RPMI7951 (cell line): ENCODE results near the gene ZNF598. TPM values are rescaled to one million over a fixed set of nuclear protein-coding genes. Genes with fewer than 3 reads are reported as not detected.

ENCODE experiments used
- DNase-seq: peaks from one replicate; pipeline ENCODE4 v3.0.0-alpha.2; 2012; ENCODE audit warnings: low read depth
- total RNA-seq: library from RNA; depleted of rRNA; stranded (reverse); fragments of >200 nt; shearing (Covaris generic); gene quantifications from 2 replicates; pipeline ENCODE4 v1.2.3, GENCODE V29; 2014

The ZNF598 gene
- total RNA-seq, 1 experiment from 2014 or later: 9.7 TPM

DNA sequence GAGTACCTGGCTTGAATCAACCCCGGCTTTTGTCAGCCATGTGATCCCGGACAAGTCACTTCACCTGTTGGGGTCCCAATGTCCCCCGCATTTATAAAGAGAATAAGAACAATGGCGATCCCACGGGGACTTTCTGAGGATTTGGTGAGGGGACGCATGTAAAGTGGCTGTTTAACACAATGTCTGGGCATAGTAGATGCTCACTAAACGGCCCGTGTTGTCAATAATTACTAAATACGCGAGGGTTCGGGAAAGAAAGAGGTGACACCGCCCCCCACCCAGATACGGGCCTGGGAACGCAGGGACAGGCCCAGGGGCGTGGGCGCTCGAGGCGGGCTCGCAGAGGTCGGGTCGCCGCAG lies 18.1 kb downstream of the ZNF598 start:
- no peak for DNase-seq

DNA sequence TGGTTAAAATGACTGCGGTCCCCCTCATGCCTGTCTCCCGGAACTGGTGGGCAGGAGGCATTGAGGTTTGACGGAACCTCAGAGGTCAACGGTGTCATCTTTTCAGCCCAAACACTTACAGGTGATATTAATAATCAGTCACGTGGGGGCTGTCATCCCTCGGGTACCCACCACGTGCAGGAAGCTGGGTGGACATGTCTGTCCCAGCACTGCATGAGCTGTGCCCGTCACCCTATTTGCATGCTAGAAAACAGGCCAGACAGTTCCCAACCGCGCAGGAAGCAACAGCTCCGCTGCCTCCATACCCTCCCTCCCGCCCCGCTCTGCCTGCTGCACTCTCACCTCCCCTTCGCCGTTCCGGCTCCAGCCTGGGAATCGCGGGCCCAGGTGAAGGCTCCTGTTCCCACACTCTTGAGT lies 18.5 kb downstream of the ZNF598 start:
- no peak for DNase-seq

DNA sequence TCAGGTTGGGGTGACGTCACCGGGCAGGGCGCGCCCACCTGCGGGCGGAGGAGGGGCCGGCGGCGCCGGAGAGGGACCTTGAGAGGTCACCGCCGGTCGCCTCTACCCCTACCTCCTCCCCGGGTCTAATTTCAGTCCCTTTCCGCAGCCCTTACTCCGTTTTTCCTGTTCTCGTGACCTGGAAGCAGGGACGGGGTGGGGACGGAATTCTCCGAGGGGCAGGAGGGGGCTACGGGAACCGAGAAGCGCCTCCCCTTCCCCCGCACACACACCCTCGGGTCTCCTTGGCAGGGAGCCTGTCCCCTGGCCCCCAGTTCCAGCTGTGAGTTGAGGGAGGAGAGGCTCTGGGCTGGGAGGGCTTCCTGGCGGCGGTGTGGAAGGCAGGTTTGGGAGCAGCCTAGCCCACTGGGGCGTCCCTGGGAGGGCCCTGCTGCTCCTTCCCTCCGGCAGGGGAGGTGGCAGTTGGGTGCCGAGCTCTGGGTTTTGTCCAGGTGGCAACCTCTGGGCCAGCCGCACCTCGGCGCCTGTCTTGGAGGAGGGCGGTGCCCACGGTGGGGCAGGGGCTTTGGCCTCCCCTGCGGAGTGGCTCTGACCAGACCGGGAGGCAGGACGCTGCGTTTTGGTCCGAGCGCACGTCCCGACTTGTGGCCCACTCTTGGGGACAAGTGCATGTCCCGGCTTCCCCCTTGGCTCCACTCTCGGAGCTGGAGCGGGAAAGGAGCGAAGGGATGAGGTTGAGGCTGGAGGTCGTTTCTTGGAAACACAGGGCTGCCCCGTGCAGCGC lies 19.1 kb downstream of the ZNF598 start:
- DNase-seq: no peak

DNA sequence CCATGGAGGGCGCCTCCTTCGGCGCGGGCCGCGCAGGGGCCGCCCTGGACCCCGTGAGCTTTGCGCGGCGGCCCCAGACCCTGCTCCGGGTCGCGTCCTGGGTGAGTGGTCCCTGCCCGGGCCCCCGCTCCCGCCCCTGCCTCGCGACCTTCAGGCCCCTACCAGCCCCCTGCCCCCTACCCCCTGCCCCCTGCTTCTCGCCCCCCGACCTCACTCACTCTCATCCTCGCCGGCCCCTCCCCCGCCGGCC lies 19.6 kb downstream of the ZNF598 start:
- DNase-seq: no peak

DNA sequence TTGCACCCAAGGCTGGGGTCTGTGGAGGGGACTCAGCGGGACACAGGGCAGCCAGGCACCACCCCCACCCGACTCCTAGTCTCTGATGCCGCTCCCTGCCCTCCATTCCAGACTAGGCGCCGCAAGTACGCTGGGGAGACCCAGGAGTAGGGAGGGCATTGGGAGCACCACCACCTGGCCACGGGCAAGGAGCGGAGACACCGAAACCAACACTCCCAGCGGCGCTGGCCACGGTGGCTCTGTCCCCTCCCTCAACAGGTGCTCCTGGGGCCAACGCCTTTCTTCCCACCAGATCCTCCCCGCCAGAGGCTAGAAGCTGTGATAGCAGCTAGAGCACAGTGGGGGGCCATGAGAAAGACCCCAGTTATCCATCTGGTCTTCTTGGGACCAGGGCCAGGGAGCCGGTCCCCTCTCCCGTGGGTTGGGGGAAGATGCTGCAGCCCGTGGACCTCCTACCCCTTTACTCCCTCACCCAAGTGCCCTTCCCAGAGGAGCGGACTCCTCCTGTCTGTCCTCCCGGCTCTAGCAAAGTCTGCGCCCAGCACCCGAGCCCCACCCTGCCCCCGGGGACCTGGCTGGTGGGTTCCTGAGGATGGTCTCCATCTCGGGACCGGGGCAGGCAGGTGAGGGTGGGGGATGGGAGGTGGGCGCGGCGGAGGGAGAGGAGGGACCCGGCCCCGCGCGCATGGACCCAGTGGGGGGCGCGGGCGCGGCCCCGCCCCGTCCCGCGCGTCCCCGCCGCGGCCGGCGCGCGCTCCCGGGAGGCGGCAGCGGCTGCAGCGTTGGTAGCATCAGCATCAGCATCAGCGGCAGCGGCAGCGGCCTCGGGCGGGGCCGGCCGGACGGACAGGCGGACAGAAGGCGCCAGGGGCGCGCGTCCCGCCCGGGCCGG lies 20.2 kb downstream of the ZNF598 start, which contains the start of gene SYNGR3:
TSS of gene SYNGR3 (plus strand) at position 762 of the 892 bp plus-strand sequence. CDS start 133 bp downstream, outside the sequence.
- peak; percentile 36 for DNase-seq

DNA sequence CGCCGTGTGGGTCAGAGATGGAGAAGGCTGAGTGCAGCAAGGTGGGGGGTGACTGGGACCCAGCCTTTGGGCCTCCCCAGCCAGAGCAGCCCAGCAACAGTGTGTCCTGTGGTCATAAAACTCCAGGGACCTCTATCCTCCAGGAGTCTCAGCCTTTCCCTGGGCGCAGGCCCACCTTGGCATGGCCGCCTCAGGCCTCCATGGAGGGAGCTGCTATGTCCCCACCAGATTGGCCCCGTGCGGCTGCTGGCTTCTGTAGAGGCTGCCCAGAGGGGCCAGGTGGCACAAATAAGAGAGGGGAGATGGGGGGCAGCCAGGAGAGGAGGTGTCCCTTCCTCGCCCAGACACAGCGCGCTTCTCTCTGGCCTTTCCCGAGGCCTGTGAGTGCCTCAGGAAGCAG lies 22.4 kb downstream of the ZNF598 start:
- no peak for DNase-seq

DNA sequence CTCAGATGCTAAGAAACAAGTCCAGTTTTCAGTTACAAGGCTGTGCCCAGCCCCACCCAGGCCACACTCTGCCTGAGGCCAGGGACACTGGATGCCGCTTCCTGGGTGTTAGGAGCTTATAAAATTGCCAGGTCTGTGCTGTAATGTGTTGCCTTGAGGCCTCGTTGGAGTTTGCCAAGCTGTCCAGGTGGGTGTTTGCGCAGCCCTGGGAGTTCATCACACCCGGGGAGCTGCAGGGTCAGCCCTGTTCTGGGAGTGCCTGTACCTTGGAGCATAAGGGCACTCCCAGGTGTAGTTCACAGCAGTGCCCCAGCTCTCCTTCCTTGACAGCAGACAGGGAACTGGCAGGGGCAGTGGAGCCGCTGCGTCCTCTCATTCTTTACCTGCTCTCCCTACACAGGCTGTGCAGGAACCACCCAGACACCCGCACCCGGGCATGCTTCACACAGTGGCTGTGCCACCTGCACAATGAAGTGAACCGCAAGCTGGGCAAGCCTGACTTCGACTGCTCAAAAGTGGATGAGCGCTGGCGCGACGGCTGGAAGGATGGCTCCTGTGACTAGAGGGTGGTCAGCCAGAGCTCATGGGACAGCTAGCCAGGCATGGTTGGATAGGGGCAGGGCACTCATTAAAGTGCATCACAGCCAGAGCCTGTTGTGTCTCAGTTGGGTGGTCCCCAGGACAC lies 24.0 kb downstream of the ZNF598 start:
- no peak for DNase-seq

DNA sequence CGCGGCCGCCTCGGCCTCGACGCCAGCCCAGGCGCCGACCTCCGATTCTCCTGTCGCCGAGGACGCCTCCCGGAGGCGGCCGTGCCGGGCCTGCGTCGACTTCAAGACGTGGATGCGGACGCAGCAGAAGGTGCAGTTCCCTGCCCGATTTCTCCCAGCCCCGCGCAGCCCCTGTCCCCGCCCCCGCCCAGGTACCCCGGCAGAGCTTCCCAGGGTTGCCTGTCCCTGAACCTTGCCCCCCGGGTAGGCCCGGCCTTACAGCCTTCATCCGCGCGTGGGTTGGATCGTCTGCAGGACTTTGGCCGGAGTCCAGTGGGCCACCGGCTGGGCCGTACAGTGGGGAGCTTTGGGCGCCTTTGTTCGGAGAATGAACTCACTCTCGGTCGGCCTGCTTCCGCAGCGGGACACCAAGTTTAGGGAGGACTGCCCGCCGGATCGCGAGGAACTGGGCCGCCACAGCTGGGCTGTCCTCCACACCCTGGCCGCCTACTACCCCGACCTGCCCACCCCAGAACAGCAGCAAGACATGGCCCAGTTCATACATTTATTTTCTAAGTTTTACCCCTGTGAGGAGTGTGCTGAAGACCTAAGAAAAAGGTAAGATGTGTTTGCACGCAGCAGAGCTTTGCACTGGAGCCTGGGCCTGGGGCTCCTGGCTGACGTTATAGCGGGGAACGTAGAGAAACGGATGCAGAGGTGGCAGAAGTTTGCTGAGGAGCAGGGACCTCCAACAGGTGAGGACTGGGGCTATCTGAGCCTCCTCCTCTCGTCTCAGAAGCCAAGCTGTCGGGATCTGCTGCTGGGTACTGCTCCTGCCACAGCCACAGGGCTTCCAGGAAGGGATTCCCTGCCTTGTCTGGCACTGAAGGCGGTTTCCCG lies 25.0 kb downstream of the ZNF598 start:
- peak; percentile 26 for DNase-seq

DNA sequence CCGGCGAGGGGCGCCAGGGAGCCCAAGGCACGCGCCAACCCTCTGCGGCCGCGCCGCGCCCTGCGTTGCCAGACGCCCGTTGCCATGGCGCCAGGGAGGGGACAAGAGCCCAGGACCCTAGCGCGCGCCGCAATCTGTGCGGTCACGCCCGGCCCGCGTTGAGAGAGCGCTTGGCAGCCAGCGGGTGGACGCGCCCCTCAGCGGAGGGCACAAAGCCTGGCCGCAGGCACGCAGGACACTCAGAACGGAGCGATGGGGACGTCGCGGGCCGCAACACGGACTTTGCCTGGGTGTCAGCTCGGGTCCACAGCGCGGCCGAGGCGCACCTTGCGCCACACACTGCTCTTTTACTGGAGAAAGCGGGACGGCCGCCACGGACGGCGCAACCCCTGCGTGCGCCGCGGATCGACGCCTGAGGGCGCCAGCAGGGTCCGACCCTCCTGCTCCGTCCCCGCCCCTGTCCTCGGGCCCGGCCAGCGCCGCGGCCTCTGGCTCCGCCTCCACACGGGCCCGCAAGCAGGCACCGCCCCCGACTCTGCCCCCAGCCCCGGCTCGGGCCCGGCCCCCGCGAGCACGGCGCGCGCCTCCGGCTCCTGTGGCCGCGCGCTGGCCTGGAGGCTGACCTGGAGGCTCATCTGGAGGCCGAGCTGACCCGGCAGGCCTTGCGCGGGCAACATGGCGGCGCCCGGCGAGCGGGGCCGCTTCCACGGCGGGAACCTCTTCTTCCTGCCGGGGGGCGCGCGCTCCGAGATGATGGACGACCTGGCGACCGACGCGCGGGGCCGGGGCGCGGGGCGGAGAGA lies 25.9 kb downstream of the ZNF598 start, which contains the start of gene GFER:
TSS of gene GFER (plus strand) at position 650 of the 803 bp plus-strand sequence. CDS start at position 676, 26 bp downstream.
- DNase-seq: peak; percentile 84

DNA sequence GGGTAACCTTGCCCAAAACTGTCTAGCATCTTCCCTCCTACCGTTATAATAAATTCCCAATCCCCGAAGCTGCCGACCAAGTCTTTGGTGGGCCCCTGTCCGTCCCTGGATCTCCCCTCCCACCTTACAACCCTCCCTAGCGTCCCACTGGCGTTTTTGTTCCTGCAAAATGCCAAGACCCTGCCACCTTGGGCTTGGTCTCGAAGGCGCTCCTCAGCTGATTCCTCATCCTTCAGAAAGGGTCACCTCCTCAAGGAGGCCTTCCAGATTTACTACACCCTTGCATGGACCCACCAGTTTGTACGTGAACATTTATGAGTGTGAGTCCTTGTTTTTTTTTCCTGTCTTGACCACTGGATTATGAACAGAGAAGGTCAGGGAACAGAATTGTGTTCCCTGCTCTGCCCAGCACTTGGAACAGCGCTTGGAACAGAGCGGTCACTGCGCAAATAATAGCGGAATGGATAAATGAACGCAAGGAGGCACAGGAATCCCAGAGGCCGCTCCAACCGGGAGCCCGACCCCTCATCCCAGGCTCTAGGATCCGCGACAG lies 26.6 kb downstream of the ZNF598 start:
- no peak for DNase-seq

DNA sequence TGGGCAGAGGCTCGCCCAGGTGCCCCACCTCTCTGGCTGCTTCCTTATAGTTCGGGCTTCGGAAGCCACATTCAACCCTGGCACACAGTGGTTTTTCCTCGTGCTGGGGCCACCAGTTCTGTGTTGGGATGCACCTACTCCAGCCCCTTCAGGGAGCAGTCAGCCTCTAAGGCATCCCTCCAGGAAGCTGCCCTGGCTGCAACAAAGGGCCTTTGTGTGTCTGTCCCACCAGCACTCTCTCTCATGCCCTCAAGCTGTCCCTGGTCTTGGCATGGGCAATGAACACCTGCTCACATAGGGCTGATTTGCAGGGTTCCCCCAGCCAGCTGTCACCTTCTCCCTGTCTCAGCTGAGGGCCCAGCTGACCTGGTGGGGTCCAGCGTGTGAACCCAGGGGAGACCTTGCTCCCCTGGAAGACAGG lies 27.6 kb downstream of the ZNF598 start:
- peak; percentile 49 for DNase-seq

DNA sequence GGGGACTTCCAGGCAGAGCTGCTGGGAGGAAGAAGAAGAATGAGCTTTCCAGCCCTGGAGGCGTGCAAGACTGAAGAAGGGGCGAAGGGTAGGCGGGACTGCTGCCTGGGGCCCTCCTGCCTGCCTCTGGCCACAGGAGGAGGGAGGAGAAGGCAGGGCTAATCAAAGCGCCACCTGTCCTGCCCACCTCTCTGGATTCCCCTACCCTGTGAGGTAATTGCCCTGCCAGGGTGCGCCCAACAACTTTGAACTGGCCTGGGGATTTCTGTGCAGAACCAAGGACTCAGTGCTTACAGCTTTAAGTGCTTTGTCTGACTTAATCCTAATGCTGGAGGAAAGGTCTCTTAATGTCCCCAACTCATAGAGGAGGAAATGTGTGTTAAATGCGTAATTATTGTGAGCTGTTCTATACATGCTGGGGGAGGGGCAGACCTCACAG lies 28.2 kb downstream of the ZNF598 start, which contains the start of gene NOXO1:
TSS of gene NOXO1 (minus strand) at position 72 of the 439 bp plus-strand sequence. CDS start 290 bp downstream, outside the sequence.
- DNase-seq: no peak

DNA sequence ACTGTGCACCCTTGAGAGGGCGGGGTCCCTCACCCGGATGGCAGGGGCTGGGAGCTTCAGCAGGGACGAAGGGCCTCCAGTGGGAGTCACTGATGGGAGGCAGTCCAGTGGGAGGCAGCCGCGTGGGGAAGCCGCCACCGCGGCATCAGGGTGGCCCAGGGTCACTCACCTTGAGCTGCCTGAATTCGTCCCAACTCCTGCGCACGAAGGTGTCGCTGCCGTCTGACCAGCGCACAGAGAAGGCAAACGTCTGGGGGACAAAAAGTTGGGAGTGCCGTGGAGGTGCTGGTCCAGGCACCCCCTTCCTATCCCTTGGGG lies 28.9 kb downstream of the ZNF598 start:
- no peak for DNase-seq

DNA sequence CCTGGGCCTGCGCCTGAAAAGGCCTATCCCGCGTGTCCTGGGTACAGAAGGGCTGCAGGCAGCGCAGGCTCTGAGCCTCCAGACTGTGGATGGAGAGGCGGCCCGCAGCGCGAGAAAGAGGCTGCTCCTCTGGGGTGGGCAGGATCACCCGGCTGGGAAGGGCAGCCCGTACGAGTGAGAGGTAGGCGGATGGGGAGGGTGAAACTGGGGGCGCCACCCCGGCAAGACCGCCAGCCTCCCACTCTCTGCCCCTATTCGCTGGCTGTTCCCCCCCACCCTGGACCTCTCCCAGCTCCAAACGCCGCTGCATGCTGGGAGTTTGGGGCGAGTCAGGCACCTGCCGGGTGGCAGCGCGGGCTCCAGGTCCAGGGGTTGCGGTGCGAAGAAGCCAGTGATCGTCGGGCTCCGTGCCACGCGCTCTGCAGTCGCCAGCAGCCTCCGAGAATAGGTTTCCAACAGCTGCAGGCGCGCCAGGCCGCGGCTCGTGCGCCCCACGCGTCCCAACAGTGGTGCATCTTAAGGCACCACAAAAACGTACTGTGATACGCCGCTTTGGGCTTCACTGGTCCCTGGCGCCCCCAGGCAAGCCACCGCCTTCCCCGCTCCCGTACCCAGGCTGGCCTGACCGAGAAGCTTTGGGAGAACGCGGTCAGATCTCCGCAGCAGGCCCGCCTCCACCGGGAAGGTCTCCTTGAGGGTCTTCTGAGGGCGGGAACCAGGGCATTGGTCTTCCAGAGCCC lies 29.4 kb downstream of the ZNF598 start:
- no peak for DNase-seq

DNA sequence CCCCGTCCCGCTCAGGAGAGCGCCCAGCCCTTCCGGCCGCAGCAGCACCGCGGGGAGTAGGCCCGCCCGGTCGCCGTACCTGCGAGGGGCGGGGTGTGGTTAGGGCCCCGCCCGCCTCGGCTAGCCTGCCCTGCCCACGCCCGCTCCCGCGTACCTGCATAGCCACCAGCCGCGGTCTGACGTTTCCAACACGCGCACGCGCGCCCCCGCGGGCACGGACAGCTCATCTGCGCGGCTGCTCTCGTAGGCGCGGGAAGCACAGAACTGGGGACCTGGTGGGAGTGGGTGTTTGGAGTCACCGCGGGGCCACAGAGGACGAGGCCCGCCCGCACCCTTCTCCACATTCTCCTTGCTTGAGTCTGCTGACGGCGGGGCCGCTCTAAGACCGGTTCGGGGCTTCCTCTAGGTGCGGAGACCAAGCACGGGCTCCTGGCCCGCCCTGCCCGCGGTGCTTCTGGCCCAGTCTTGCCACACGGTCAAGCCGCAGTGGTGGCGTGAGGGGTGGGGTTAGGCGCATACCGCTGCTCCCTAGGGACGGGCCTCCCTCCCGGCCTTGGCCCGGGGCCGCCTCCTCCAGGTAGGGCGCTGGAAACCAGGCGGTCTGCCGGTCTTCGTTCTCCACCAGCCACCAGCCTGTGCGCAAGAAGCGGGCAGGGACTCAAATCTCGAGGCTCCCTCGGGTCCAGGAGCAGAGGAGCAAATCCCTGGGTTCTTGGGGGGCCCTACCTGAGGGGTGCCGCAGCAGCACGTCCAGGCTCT lies 30.2 kb downstream of the ZNF598 start:
- no peak for DNase-seq

DNA sequence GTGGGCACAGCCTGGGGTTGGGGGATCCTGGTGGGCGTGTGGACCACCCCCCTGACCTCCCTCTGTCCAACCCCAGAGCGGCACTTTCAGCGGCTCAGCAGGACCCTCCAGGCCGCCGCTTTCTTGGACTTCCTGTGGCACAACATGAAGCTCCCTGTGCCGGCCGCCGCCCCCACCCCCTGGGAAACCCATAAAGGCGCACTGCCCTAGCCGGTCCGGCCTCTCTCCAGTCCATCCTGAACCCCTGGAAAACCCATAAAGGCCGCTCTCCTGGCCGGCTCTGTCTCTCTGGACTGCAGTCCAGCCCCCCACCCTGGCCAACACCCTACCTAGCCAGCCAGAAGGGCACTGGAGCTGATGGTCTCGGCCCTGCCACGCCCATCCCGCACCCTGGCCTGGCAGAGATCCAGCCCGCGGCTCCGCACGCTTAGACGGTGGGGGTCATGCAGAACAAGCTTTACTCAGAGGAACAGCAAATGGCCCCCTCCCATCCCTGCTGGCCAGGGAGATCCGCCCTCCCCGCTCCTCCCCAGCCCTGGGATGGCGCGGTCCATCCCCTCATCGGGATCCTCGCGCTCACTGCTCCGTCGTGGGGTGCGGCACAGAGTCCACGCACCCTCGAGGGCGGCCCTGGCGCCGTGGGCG lies 31.0 kb downstream of the ZNF598 start:
- no peak for DNase-seq

DNA sequence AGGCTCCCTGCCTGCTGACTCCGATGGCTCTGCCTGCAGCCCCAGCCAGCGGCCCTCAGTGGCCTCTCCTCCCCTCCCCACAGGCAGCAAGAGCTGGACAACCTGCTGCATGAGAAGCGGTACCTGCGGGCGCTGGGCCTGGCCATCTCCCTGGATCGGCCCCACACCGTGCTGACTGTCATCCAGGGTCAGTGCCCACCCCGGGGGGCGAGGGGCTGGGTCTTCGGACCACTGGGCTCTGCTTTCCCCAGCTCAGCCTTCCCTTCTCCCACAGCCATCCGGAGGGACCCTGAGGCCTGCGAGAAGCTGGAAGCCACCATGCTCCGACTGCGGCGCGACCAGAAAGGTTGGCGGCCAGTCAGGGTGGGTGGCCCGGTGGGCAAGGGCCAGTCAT lies 31.7 kb downstream of the ZNF598 start:
- no peak for DNase-seq
